Stimulated activated CD8-positive, alpha-beta memory T cell treated with anti-CD3 and anti-CD28 coated beads, Interleukin-7, amount 100 ng/mL, for 4 hours (primary cell): ENCODE measurements around the gene SCAMP5.

Experiments
- DNase-seq, 2 donors: peaks; one replicate each; pipeline ENCODE4 v3.0.0-alpha.2; 2020; ENCODE audit warnings: low read depth in 2 of 2

The SCAMP5 gene

DNA sequence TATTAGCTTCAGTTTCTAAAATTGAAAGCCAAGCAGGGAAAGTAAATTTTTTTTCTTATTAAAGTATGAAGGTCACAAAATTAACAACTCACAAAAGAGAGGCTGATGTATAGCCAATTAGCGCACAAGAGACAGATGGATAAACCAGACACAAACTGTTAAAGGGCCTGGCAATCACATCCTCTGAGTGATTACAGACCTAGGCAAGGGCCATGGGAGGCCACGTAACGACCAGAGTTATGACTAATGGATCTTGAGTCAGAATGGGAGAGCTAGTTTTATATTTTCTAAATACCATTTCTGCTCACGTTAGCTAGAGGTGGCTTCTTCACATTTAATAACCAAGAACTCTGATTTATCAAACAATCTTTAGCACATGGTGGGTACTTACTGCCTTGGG lies 17.8 kb upstream of the SCAMP5 start:
- no peak for DNase-seq

DNA sequence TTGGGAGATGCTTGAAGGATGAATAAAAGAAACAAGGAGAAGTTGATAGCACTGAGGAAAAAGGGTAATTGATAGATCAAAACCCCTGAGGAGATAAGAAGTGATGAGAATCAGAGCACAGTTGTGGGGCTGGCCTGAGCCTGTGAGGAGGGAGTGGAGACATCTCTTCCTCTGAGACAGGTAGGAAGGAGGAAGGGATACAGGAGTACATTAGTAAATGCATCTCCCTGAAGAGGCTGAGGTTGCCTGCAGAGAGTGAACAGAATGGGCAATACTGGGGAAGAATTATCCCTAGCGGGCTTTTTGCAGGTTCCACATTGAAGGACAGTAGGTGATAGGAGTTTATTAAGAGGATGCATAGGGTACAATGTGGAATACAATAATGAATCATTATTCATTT lies 17.3 kb upstream of the SCAMP5 start:
- DNase-seq: no peak

DNA sequence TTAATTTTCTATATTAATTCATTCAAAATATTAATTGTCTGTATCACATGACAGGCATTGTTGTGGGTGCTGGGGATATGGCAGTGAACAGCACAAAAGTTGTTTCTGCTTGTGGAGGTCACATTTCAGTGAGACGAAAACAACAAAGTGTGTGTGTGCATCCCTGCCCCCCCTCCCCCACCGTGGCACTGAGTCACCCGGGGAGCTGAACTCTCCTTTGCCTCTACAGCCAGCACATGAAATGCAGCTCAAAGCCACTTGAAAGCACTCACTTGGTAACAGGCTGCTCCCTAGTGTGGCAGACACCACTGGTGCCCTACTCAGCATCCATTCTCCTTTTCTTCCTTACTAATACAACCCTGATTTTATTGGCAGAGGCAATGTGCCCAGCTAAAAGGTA lies 16.9 kb upstream of the SCAMP5 start:
- peak; percentile 8 to 34 for DNase-seq

DNA sequence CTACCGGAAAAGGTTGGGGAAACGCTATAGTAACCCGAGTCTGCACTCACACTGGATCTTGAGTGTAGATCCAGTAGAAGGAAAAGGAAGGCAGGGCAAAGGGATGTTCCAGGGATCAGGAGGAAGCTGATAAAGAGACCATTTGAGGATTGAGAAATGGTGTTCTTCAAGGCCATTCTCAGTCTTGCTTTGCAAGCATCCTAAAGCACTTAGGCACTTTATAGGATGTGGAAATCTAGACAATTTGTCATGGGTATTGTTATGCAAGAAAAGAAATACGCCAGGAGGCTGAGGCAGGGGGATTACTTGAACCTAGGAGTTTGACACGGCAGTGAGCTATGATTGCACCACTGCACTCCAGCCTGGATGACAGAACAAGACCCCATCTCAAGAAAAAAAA lies 13.2 kb upstream of the SCAMP5 start:
- DNase-seq: no peak

DNA sequence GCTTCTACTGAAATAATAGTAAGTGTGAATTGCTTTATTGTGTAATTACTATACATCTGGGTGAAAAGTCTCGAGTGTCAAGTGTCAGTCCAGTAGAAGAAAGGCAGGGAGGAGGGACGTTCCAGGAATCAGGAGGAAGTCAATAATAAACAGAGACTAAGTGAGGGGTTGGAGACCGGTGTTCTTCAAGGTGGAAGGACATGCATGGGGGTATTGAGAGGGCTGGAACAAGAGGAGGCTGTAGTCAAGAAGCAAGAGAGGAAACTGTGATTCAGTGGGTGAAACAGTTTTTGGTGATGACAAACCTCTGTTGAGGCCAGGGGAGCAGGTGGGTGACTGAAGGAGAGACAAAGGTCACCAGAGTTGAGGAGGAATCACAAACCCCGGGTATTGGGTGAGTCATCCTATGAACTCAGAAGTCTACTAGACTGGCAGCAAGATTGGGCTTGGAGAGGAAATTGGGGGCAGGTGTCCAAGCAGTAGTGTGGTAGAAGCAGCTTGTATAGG lies 11.6 kb upstream of the SCAMP5 start:
- DNase-seq: peak; percentile 15 to 18

DNA sequence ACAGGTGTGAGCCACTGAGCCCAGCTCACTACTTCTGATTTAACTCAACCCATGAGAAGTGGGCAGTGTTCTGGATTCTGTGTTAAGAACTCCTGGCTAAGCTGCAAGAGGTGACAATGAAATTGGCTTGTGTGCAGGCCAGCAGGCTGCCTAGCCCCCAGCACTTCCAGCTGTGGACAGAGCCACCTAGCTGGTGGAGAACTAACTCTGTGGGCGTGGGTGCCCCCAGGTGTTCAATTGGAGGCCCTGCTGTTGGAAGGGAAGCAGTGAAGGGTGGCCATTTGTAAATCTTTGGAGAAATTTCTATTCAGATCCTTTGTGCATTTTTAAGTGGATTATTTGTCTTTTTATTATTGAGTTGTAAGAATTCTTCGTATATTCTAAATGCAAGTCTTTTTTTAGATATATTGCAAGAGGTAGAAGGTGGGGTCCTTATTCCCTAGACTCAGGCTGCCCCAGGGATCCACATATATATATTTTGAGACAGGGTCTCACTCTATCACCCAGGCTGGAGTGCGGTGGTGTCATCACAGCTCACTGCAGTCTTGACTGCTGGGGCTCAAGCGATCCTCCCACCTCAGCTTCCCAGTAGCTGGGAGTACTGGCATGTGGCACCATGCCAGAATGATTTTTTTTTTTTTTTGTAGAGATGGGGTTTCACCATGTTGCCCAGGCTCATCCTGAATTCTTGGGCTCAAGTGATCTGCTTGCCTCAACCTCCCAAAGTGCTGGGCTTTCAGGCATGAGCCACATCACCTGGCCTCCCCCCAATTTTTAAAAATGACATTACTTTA lies 7.2 kb upstream of the SCAMP5 start:
- no peak for DNase-seq

DNA sequence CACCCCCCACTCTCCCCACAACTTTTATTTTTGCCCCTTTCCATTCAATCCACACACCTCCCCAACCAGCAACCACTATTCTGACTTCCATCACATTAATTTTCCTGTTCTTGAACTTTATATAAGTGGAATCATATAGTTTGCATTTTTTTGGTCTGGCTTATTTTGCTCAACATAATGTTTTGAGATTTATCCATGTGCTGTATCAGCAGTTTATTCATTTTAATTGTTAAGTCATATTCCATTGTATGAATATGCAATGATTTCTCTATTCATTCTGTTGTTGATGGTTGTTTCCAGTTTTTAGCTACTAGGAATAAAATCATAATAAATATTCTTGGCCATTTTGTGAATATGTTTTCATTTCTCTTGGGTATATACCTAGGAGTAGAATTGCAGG lies 5.8 kb upstream of the SCAMP5 start:
- DNase-seq: no peak

DNA sequence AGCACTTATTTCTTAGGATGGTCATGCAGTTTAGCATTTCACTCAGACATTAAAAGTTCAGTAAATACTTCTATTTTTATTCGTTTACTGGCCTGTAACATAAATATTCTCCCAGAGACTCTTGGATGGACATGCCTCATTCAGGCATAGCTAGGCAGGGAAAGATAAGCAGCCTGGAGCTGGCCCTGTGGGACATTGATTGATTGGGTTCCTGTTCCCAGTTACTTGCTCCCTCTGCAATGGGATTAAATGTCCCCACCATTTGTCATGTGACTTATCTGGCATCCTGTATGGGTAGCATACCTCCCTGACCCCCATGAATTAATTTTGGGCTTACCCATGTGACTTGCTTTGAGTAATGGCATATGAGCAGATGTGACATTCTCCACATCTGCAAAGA lies 2.7 kb upstream of the SCAMP5 start:
- no peak for DNase-seq

DNA sequence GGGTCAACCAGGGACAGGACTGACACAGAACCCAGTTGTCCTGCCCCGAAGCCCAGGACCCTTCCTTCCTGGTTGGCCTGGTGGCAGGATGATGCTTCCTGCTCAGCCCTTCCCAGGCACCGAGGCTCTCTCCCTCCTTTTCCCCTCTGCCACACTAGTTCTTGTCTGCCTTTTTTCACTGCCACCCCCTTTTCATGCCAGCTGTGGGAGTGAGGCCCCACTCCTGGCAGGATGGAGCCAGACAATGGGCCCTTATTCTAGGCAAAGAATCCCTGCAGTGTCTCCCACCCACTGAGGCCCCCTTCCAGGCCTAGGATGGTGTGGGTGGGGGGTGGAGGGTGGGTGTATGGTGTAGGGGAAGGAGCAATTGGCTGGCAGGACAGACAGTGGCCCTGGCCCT lies 1.1 kb upstream of the SCAMP5 start:
- no peak for DNase-seq

DNA sequence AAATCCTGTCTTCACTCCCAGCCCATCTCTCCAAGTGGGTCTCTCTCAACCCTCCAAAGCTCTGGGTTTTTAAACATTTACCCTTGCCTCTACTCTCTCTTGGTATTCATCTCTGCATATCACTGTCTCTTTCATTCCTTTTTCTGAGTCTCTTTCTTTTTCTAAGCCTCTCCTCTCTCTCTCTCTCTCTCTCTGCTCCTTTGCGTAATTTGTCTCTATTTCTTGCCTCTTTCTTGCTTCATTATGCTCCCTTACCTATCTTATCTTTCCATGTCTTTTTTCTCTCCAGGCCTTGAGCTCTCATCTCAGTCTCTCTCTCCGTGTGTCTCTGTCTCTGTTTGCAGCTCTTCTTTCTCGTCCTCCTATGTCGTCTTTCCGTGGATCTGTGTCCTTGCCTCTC lies 678 bp upstream of the SCAMP5 start:
- DNase-seq: no peak

DNA sequence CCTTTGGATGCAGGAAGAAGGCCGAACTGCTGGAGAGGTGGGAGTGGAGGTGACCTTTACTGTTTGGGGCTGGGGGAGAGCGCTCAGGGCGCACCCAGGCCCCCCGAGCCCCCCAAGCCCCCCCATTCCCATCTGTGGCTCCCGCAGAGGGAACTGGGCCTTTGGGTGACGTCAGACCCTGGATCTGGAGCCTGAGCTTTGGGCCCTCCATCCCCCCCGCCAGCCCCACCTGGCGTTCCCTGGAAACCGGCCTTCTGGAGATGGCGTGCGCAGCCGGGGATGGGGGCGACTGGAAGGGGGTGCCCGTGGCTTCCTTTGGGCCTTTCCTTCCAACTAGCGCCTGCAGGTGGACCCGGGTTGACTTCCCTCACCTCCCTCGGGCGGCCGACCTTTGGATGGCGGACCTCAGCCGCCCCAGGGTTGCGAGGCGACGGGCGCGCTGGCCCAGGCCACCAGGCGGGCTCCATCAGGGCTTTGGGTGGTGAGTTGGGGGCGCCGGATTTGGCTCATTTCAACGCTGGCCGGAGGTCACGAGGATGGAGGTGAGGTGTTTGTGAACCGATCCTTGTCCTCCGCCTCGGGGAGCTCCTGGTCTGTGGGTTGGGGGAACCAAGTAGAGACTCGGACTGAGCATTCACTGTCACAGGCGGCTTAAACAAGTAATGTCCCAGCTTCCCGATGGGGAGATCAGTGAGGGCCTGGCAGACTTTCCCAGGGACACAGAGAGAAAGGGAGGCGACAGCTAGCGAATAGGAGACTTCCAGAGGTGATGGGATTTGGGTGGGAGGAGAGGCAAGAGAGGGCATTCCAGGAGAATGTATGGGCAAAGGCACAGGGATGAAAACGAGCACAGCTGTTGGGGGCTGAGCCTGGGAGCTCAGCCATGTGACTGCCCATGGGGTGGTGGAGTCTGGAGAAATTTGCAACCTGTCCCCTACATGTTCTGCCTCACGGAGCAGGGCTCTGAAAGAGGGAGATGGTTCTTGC lies 709 bp downstream of the SCAMP5 start:
- no peak for DNase-seq

DNA sequence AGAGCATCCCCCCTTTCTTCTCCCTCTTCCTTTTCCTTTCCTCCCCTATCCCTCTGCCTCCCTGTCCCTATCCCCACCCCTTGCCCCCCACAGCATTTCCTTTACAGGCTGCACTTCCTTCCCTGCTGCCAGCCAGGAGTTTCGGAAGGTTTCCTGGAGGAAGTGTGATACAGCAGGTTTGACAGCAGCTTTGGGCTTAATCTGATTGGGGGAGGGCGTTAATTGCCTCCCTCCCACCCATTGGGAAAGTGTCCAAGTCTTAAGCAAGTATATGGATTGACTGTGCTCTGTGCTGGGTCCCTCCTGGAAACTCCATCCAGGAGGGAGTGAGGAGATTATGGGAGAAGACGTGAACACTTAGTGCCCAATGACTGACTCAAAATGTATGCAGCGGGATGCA lies 1.8 kb downstream of the SCAMP5 start:
- no peak for DNase-seq

DNA sequence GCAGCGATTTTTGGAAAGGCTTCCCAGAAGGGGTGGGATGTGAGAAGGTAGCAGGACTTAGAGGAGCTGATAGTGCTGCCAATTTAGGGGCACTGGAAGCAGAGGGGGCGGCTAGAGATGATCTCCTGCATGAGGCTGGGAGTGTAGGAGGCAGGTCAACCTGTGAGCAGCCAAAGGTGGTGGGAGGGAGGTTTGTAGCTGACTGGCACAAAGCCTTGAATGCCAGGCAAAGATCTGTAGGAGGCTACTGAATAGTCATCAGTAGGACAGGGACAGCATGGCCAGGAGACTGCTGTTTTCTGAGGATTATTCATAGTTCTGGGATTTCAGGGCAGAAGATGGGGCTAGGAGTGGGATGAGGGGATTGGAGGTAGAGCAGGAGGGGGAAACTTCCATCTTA lies 2.2 kb downstream of the SCAMP5 start:
- DNase-seq: no peak

DNA sequence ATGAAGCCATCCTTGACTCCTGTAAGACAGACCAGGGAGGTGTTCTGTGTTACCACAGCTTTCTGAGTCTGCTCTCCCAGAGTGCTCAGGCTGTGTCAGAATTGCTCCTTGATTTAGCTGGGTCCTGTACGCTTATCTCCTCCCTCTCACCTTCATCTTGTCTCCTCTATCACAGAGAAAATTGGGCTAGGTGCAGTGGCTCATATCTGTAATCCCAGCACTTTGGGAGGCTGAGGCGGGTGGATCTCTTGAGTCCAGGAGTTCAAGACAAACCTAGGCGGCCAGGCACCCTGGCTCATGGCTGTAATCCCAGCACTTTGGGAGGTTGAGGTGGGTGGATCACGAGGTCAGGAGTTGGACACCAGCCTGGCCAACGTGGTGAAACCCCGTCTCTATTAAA lies 5.9 kb downstream of the SCAMP5 start:
- no peak for DNase-seq

DNA sequence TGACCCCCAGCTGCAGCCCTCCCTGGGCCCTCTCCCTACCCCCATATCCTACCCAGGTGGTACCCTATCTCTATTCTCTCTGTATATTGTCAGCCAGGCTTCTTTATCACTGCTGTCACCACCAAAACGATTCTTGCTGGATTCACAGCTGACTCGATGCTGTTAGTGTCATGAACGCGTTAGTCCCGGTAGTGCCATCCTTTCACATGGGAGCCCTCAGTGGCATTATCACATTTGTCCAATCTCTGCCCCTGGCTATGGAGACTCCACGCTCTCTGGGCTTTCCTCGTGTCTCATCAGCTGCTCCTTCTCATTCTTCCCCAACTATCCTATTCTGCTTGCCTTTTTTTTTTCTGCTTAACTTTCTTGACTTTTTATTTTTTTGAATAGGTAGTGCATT lies 7.0 kb downstream of the SCAMP5 start:
- DNase-seq: no peak

DNA sequence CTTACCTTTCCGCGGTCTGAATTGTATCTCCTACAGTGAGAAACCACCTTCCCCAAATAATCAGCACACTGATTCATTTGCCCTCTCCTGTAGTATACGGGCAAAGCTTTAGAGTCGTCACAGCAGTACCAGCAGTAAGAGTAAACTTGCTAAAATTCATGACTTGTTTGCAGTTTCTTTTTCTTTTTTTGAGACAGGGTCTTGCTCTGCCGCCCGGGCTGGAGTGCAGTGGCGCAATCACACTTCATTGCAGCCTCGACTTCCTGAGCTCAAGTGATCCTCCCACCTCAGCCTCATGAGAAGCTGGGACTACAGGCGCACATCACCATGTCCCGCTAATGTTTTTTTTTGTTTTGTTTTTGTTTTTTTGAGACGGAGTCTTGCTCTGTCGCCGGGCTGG lies 11.9 kb downstream of the SCAMP5 start:
- no peak for DNase-seq

DNA sequence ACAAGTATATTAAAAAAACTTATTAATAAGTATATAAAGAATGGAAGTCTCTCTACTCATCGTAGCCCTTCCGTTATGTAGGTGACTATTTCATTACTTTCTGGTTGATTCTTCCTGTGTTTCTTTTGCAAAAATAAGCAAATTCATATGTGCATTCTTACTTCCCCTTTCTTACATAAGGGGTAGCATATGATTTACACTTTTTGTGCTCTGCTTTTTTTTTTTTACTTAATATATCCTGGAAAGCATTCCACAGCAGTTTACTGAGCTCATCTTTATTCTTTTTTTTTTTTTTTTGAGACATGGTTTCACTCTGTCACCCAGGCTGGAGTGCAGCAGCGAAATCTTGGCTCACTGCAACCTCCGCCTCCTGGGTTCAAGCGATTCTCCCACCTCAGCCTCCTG lies 12.9 kb downstream of the SCAMP5 start:
- no peak for DNase-seq

DNA sequence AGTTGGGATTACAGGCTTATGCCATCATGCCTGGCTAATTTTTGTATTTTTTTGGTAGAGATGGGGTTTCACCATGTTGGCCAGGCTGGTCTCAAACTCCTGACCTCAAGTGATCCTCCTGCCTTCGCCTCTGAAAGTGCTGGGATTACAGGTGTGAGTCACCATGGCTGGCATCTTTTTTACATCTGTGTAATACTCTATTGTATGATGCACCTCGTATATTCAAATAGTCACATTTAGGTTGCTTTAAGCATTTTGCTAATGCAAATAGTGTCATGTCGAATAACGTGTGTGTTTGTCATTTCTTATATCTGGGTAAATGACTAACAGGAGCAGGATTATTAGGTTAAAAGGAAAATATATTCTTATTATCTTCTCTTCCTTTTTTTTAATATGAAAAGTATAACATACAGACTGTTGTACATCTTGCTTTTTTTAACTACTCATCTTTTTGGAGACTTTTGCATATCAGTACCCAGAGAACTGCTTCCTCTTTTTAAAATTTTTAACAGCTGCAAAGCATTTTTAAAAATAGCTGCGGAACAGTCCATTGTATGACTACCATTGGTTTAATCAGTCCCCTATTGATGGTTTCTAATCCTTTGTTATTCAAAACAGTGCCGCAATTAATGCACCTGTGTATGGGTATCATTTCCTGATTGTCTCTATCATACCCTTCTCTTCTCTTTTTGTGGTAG lies 13.4 kb downstream of the SCAMP5 start:
- DNase-seq: no peak

DNA sequence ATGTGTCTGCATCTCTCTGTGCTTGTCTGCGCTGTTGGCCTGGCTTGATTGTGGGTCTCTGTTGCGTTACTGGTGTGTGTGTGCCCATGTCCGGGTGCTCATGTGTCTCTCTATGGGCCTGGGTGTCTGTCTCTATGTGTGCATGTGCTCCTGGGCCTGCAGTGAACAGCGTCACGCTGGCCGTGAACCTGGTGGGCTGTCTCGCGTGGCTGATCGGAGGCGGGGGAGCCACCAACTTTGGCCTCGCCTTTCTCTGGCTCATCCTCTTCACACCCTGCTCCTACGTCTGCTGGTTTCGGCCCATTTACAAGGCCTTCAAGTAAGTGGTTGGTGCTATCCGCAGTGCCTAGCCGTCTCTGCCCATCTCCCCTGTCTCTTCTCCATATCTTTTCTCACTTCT lies 21.1 kb downstream of the SCAMP5 start:
- DNase-seq: no peak

DNA sequence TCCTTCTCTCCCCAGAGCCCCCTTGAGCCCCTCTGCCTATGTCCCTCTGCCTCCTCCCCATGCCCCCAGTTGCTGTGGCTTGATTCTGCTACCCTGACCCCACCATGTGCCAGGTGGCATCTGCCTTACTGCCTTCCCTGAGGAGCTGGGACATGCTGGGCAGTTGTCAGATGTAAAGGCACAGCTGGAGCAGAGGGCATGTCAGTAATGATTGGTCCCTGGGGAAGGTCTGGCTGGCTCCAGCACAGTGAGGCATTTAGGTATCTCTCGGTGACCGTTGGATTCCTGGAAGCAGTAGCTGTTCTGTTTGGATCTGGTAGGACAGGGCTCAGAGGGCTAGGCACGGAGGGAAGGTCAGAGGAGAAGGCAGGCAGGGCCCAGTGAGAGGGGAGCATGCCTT lies 24.6 kb downstream of the SCAMP5 start:
- no peak for DNase-seq

DNA sequence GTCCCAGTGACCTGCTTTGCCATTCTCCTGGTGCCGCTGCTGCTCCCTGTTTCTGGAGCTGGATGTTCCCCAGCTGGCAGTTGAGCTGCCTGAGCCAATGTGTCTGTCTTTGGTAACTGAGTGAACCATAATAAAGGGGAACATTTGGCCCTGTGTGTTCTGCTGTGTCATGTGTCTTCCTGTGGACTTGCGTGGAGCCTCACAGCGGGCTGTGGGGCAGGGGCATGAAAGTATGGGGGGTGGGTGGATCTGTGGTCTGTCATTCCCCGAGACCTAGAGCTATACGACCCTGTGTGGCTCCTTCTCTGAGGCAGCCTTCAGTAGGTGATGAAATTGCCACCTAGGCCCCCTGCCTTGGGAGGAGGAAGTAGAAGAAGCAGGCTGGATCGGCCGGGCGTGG lies 26.0 kb downstream of the SCAMP5 start:
- no peak for DNase-seq

DNA sequence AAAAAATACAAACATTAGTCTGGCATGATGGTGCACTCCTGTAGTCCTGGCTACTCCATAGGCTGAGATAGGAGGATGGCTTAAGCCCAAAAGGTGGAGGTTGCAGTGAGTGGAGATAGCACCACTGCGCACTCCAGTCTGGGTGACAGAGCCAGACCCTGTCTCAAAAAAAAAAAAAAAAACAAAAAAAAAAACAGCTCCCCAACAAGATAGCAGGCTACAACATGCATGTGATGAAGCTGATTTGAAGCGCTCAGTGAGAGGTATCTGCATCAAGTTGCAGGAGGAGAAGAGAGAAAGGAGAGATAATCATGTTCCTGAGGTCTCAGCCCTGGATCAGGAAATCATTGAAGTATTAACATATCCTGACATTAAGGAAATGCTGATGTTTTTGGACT lies 27.4 kb downstream of the SCAMP5 start:
- no peak for DNase-seq
